H1 (cell line): ENCODE results near the gene FAM167B. TPM values are rescaled to one million over a fixed set of nuclear protein-coding genes. Genes with fewer than 3 reads are reported as not detected.

Experiments used
- BCL11A ChIP-seq, 2 experiments: IDR thresholded peaks; one replicate each; pipeline ENCODE4 v1.6.1; 2011; ENCODE audit warnings: low read depth in 2 of 2, low read length in 2 of 2, mild to moderate bottlenecking in 2 of 2
- BRCA1 ChIP-seq: IDR thresholded peaks from 2 replicates; pipeline ENCODE4 v1.6.1; 2012; ENCODE audit warnings: low read depth, low read length, improper control_type of control experiment
- CHD2 ChIP-seq: IDR thresholded peaks from 2 replicates; pipeline ENCODE4 v1.6.1; 2012; ENCODE audit warnings: low read length, improper control_type of control experiment
- FOSL1 ChIP-seq: IDR thresholded peaks from 2 replicates; pipeline ENCODE4 v1.6.1; 2011; ENCODE audit warnings: mild to moderate bottlenecking, low read depth, low read length, moderate library complexity; ENCODE audit not compliant: insufficient read depth
- GABPA ChIP-seq: IDR thresholded peaks from 2 replicates; pipeline ENCODE4 v1.6.1; 2011; ENCODE audit warnings: mild to moderate bottlenecking, low read length, moderate library complexity, borderline replicate concordance; ENCODE audit not compliant: insufficient read depth
- GTF2F1 ChIP-seq: IDR thresholded peaks from 2 replicates; pipeline ENCODE4 v1.6.1; 2012; ENCODE audit warnings: low read depth, low read length, improper control_type of control experiment, borderline replicate concordance
- JUND ChIP-seq: IDR thresholded peaks from 2 replicates; pipeline ENCODE4 v1.6.1; 2011; ENCODE audit warnings: mild to moderate bottlenecking, improper control_type of control experiment, low read length
- KDM5A ChIP-seq: fragments of 200-600 bp; IDR thresholded peaks from 2 replicates; pipeline ENCODE4 v1.7.1; 2012; ENCODE audit warnings: mild to moderate bottlenecking, low read length, inconsistent platforms, mixed read lengths
- MAFK ChIP-seq: IDR thresholded peaks from 2 replicates; pipeline ENCODE4 v1.6.1; 2012; ENCODE audit warnings: low read depth, mild to moderate bottlenecking, improper control_type of control experiment, low read length
- MAX ChIP-seq: IDR thresholded peaks from 2 replicates; pipeline ENCODE4 v1.6.1; 2012; ENCODE audit warnings: inconsistent platforms
- PHF8 ChIP-seq: fragments of 200-600 bp; sonication (generic); conservative IDR thresholded peaks from 2 replicates; pipeline ENCODE4 v1.7.1; 2012; ENCODE audit warnings: low read depth, mild to moderate bottlenecking, inconsistent platforms, low read length, moderate library complexity
- POU5F1 ChIP-seq: IDR thresholded peaks from 2 replicates; pipeline ENCODE4 v1.6.1; 2011; ENCODE audit warnings: low read depth, mild to moderate bottlenecking, low read length, moderate library complexity
- SAP30 ChIP-seq: fragments of 300-600 bp; sonication (generic); IDR thresholded peaks from 2 replicates; pipeline ENCODE4 v1.7.1; 2012; ENCODE audit warnings: low read length, moderate library complexity, mild to moderate bottlenecking, inconsistent platforms; ENCODE audit not compliant: insufficient read depth, insufficient replicate concordance
- SP4 ChIP-seq: IDR thresholded peaks from 2 replicates; pipeline ENCODE4 v1.6.1; 2012; ENCODE audit warnings: low read length, inconsistent platforms
- SRF ChIP-seq: IDR thresholded peaks from 2 replicates; pipeline ENCODE4 v1.6.1; 2011; ENCODE audit warnings: mild to moderate bottlenecking, low read depth, low read length, moderate library complexity
- SUZ12 ChIP-seq: fragments of 200-600 bp; sonication (generic); IDR thresholded peaks from 2 replicates; pipeline ENCODE4 v1.6.1; 2012; ENCODE audit warnings: mild to moderate bottlenecking, inconsistent platforms, low read length, moderate library complexity, mixed read lengths
- TAF1 ChIP-seq: IDR thresholded peaks from 2 replicates; pipeline ENCODE4 v1.6.1; 2011; ENCODE audit warnings: mild to moderate bottlenecking, low read depth, low read length
- YY1 ChIP-seq: IDR thresholded peaks from 2 replicates; pipeline ENCODE4 v1.6.1; 2011; ENCODE audit warnings: low read depth, mild to moderate bottlenecking, low read length
- polyA plus RNA-seq, 7 experiments: library from polyadenylated mRNA; depleted of rRNA in 3 of 7; stranded (reverse) in 5 of 7; unstranded in 2 of 7; fragments of >200 nt in 5 of 7; fragments of 200-250 nt in 2 of 7; gene quantifications; 1 replicate in 5 of 7; 2 replicates in 1 of 7; 4 replicates in 1 of 7; pipeline versions ENCODE4 v1.2.1 to v1.2.3, GENCODE V29; 2011 to 2013; ENCODE audit warnings: missing spikeins in 2 of 7, mixed read lengths in 2 of 7
- total RNA-seq: library from RNA; stranded (reverse); fragmentation: NEBNext Ultra II Directional; extraction: Animal tissue kit (Norgen Biotek cat#: 25700); gene quantifications from 2 replicates; pipeline ENCODE4 v1.2.1, GENCODE V29; 2021
- TF ChIP-seq, protein P1 (sequence below), 3 experiments: IDR thresholded peaks; 1 replicate in 2 of 3; 2 replicates in 1 of 3; pipeline versions ENCODE4 v1.5.1 to v1.6.1; 2011; ENCODE audit warnings: low read length in 3 of 3, mild to moderate bottlenecking in 3 of 3, inconsistent platforms in 2 of 3, low read depth in 1 of 3, moderate library complexity in 1 of 3; ENCODE audit not compliant: insufficient read depth in 1 of 3; ENCODE audit errors: control extremely low read depth in 1 of 3

The FAM167B gene
- total and polyA plus RNA-seq, 2 of the 8 experiments (the other 6 are each of a cell fraction or from before 2014, with no cell fraction given) = 2.8 to 3.9 TPM

- TF ChIP-seq KDM5A (no peak), CHD2 (0 out of 2 replicates have a peak, but pooled peaks have one; percentile 6), TAF1 (peak; percentile 62; the same call in 1 of the 2 replicates), FOSL1 (no peak), MAFK (no peak), YY1 (peak; percentile 40; the same call in 1 of the 2 replicates), SUZ12 (no peak), POU5F1 (no peak), BCL11A (IDR thresholded peaks at IDR 0.05; ENCODE audit: low read depth in 2 of 2, low read length in 2 of 2) (no peak), SP4 (no peak), SRF (peak; percentile 35; the same call in 1 of the 2 replicates), BRCA1 (no peak), GTF2F1 (peak; percentile 49; the same call in 1 of the 2 replicates), PHF8 (no peak), SAP30 (no peak), GABPA (peak; percentile 13; the same call in 1 of the 2 replicates), MAX (peak; percentile 71; the same call in 1 of the 2 replicates), JUND (0 out of 2 replicates have a peak, but pooled peaks have one; percentile 47)
- TF ChIP-seq, protein P1, sequence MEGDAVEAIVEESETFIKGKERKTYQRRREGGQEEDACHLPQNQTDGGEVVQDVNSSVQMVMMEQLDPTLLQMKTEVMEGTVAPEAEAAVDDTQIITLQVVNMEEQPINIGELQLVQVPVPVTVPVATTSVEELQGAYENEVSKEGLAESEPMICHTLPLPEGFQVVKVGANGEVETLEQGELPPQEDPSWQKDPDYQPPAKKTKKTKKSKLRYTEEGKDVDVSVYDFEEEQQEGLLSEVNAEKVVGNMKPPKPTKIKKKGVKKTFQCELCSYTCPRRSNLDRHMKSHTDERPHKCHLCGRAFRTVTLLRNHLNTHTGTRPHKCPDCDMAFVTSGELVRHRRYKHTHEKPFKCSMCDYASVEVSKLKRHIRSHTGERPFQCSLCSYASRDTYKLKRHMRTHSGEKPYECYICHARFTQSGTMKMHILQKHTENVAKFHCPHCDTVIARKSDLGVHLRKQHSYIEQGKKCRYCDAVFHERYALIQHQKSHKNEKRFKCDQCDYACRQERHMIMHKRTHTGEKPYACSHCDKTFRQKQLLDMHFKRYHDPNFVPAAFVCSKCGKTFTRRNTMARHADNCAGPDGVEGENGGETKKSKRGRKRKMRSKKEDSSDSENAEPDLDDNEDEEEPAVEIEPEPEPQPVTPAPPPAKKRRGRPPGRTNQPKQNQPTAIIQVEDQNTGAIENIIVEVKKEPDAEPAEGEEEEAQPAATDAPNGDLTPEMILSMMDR (IDR thresholded peaks at IDR 0.05; ENCODE audit: control extremely low read depth in 1 of 3, insufficient read depth in 1 of 3, low read depth in 1 of 3, low read length in 3 of 3) = peak; percentile 81 to 98 (median 96)
Observed at GRCh38 chr1:32247983-32248889, 1.2 kb downstream of the FAM167B start (continued).
